ENCODE data around the gene SPDYE4.

- TF ChIP-seq CTCF (IDR thresholded peaks at IDR 0.05): no peak
- no peak for TF ChIP-seq POLR2AphosphoS5 (IDR thresholded peaks at IDR 0.05)
- TF ChIP-seq POLR2A (IDR thresholded peaks at IDR 0.05): no peak
These were observed 28.5 kb downstream of the SPDYE4 start for GRCh38 chr17:8729860-8730259.
